GM10847 (cell line): ENCODE measurements around the gene ADISSP.

ENCODE experiments used
- POLR2A ChIP-seq: IDR thresholded peaks from 2 replicates; pipeline ENCODE4 v1.6.1; 2011; ENCODE audit not compliant: insufficient read length; ENCODE audit errors: extremely low read depth

The ADISSP gene

GRCh38 chr20:3767427-3768341 lies at the start of gene ADISSP:
Gene ADISSP, minus strand, starts transcription at chr20:3767753. Its CDS starts 7,653 bp downstream, at chr20:3760100.
- TF ChIP-seq POLR2A = peak; percentile 22

- no peak for TF ChIP-seq POLR2A
Measured at GRCh38 chr20:3815703-3816315, 48.3 kb upstream of the ADISSP start.

- no peak for TF ChIP-seq POLR2A
Measured at GRCh38 chr20:3814928-3815495, 47.5 kb upstream of the ADISSP start.

- TF ChIP-seq POLR2A = no peak
Measured at GRCh38 chr20:3813848-3814581, 46.5 kb upstream of the ADISSP start.

GRCh38 chr20:3812975-3813847 lies 45.7 kb upstream of the ADISSP start:
- TF ChIP-seq POLR2A = no peak

- no peak for TF ChIP-seq POLR2A
Measured at GRCh38 chr20:3812259-3812681, 44.7 kb upstream of the ADISSP start.

- no peak for TF ChIP-seq POLR2A
Measured at GRCh38 chr20:3811467-3812258, 44.1 kb upstream of the ADISSP start.

GRCh38 chr20:3808544-3808943 lies 41.0 kb upstream of the ADISSP start:
- no peak for TF ChIP-seq POLR2A

GRCh38 chr20:3804781-3805180 lies 37.2 kb upstream of the ADISSP start:
- no peak for TF ChIP-seq POLR2A

GRCh38 chr20:3804254-3804751 lies 36.8 kb upstream of the ADISSP start:
- TF ChIP-seq POLR2A = no peak

GRCh38 chr20:3803854-3804253 lies 36.3 kb upstream of the ADISSP start:
- TF ChIP-seq POLR2A = no peak

- TF ChIP-seq POLR2A = no peak
Measured at GRCh38 chr20:3803289-3803688, 35.7 kb upstream of the ADISSP start.

GRCh38 chr20:3802524-3803239 lies 35.1 kb upstream of the ADISSP start:
- TF ChIP-seq POLR2A = no peak
